ENCODE data around the gene MALRD1.

- TF ChIP-seq POLR2A (IDR thresholded peaks at IDR 0.05; ENCODE audit: low read length) (no peak), GATA1 (IDR thresholded peaks at IDR 0.05; ENCODE audit: low read depth, low read length) (no peak)
These were observed 530.0 kb downstream of the MALRD1 start for GRCh38 chr10:19578571-19578970.

Measured in erythroblast (primary cell).